Panc1 (cell line): ENCODE data around the gene MACROD2. TPM values are rescaled to one million over a fixed set of nuclear protein-coding genes. Genes with fewer than 3 reads are reported as not detected.

Experiments
- ATAC-seq: fragments of 200-7000 bp; cut with Tn5 transposase; 2 replicates; pipeline ENCODE4 v1.9.1; 2020; ENCODE audit warnings: mild to moderate bottlenecking, moderate library complexity
- BruUV-seq: library from RNA; stranded (reverse); fragments of 400-500 nt; replicated peaks from 2 replicates; lab custom pipeline; 2021; lab: Mats Ljungman, UMichigan
- CTCF ChIA-PET: fragments of 300-600 bp; sonication (Branson Sonifier 250); formaldehyde crosslinking; loops from one replicate; lab custom pipeline; 2022; ENCODE audit warnings: antibody characterized with exemption; lab: Charles Lee
- POLR2A ChIA-PET: fragments of 300-600 bp; sonication (Branson Sonifier 250); formaldehyde crosslinking; loops from one replicate; lab custom pipeline; 2022; ENCODE audit warnings: antibody characterized with exemption; lab: Charles Lee
- DNase-seq: peaks from one replicate; pipeline ENCODE4 v3.0.0-alpha.2; 2010; ENCODE audit warnings: low read depth, low spot score
- H3K27ac ChIP-seq: 2 replicates; pipeline ENCODE4 v1.5.1; 2011; ENCODE audit warnings: mild to moderate bottlenecking, low read length, inconsistent platforms
- H3K27me3 ChIP-seq: fragments of 200-500 bp; sonication (Bioruptor generic); 2 replicates; pipeline ENCODE4 v1.6.0; 2014; ENCODE audit warnings: low read length, inconsistent platforms; ENCODE audit not compliant: control insufficient read depth, insufficient read depth
- H3K36me3 ChIP-seq: fragments of 200-500 bp; sonication (Bioruptor generic); 2 replicates; pipeline ENCODE4 v1.5.1; 2014; ENCODE audit warnings: inconsistent platforms, mild to moderate bottlenecking, low read length, moderate library complexity; ENCODE audit not compliant: control insufficient read depth, insufficient read depth
- H3K4me1 ChIP-seq: 2 replicates; pipeline ENCODE4 v1.5.1; 2011; ENCODE audit warnings: inconsistent platforms, mild to moderate bottlenecking, low read length, moderate library complexity; ENCODE audit not compliant: control insufficient read depth, insufficient read depth
- H3K4me3 ChIP-seq, 2 experiments: 2 replicates each; pipeline ENCODE4 v1.5.1; 2011 to 2012; ENCODE audit warnings: low read depth in 2 of 2, low read length in 2 of 2, mild to moderate bottlenecking in 2 of 2, inconsistent platforms in 1 of 2, moderate library complexity in 1 of 2
- H3K9me3 ChIP-seq: fragments of 200-500 bp; sonication (Bioruptor generic); 2 replicates; pipeline ENCODE4 v1.5.1; 2014; ENCODE audit warnings: low read depth, mild to moderate bottlenecking, inconsistent platforms, low read length, moderate library complexity; ENCODE audit not compliant: control insufficient read depth, insufficient read depth
- CTCF ChIP-seq: fragments of 450-650 bp; IDR thresholded peaks from 2 replicates; pipeline ENCODE4 v1.5.1; 2017; ENCODE audit warnings: mild to moderate bottlenecking
- POLR2AphosphoS5 ChIP-seq: IDR thresholded peaks from 2 replicates; pipeline ENCODE4 v1.6.1; 2012; ENCODE audit warnings: mild to moderate bottlenecking, low read depth, low read length, moderate library complexity
- REST ChIP-seq, 2 experiments: IDR thresholded peaks; 2 replicates each; pipeline ENCODE4 v1.6.1; 2011 to 2012; ENCODE audit warnings: low read depth in 2 of 2, control low read depth in 1 of 2, low read length in 1 of 2, mild to moderate bottlenecking in 1 of 2, moderate library complexity in 1 of 2; ENCODE audit not compliant: insufficient read depth in 1 of 2
- SIN3A ChIP-seq: IDR thresholded peaks from 2 replicates; pipeline ENCODE4 v1.6.1; 2012; ENCODE audit warnings: low read depth, mild to moderate bottlenecking, low read length, moderate library complexity, borderline replicate concordance; ENCODE audit not compliant: insufficient read depth
- TCF7L2 ChIP-seq: IDR thresholded peaks from 2 replicates; pipeline ENCODE4 v1.6.1; 2011; ENCODE audit warnings: mild to moderate bottlenecking, low read depth, low read length, inconsistent platforms
- in situ Hi-C: cut with HindIII; loops from 2 replicates; pipeline ENCODE4 v1.10.0; 2016; ENCODE audit warnings: low sequenced_read_pairs, low pct_unique_long_range_greater_than_20kb
- intact Hi-C: fragments of 100-400 bp; cut with micrococcal nuclease; formaldehyde crosslinking; loops from one replicate; pipeline ENCODE4 v1.10.0; 2022; ENCODE audit not compliant: unreplicated experiment
- total RNA-seq: library from RNA; stranded (reverse); gene quantifications from one replicate; pipeline ENCODE4 v1.2.1, GENCODE V29; 2021; ENCODE audit not compliant: unreplicated experiment

Gene MACROD2
- total RNA-seq, 1 experiment from 2014 or later: 1.2 TPM

- in situ Hi-C loops (no loop called here), intact Hi-C loops (no loop called here)
- Histone ChIP-seq H3K27me3 (no peaks in the 10 kb centered on the region), H3K36me3 (no peaks in the 10 kb centered on the region), H3K4me1 (no peaks in the 10 kb centered on the region), H3K4me3 (no peak overlapping the region), H3K9me3 (no peaks in the 10 kb centered on the region), H3K27ac (no peak overlapping the region)
- ChIA-PET CTCF (no interaction called here), POLR2A (no interaction called here)
- ATAC-seq: no peak
- no peak for DNase-seq
- no TSS peak for BruUV-seq
- no peak for TF ChIP-seq TCF7L2
- TF ChIP-seq SIN3A: no peak
- no peak for TF ChIP-seq CTCF
- TF ChIP-seq REST (IDR thresholded peaks at IDR 0.05; ENCODE audit: insufficient read depth in 1 of 2, low read depth in 2 of 2, low read length in 1 of 2): no peak
- TF ChIP-seq POLR2AphosphoS5: no peak
Measured at GRCh38 chr20:14067603-14068002, 72.3 kb downstream of the MACROD2 start.

- TF ChIP-seq POLR2AphosphoS5 (no peak), TCF7L2 (no peak), SIN3A (no peak), REST (IDR thresholded peaks at IDR 0.05; ENCODE audit: insufficient read depth in 1 of 2, low read depth in 2 of 2, low read length in 1 of 2) (no peak), CTCF (no peak)
- Histone ChIP-seq H3K9me3 (no peaks in the 10 kb centered on the region), H3K4me1 (no peaks in the 10 kb centered on the region), H3K27ac (no peak overlapping the region), H3K36me3 (no peaks in the 10 kb centered on the region), H3K27me3 (no peaks in the 10 kb centered on the region), H3K4me3 (no peak overlapping the region)
- POLR2A ChIA-PET: no interaction called here
- no TSS peak for BruUV-seq
- no peak for DNase-seq
- ATAC-seq: no peak
- intact Hi-C loops: no loop called here
- CTCF ChIA-PET: no interaction called here
- in situ Hi-C loops: no loop called here
Measured at GRCh38 chr20:14069796-14070195, 74.5 kb downstream of the MACROD2 start.
